PFSK-1 (cell line): Measurements from ENCODE around the gene YTHDF2.

Experiments used
- POLR2AphosphoS5 ChIP-seq: IDR thresholded peaks from 2 replicates; pipeline ENCODE4 v1.6.1; 2012; ENCODE audit warnings: low read depth, mild to moderate bottlenecking, control low read depth, low read length, moderate library complexity
- TAF1 ChIP-seq: IDR thresholded peaks from 2 replicates; pipeline ENCODE4 v1.6.1; 2012; ENCODE audit warnings: low read length, control low read depth, borderline replicate concordance; ENCODE audit not compliant: insufficient read depth
- TF ChIP-seq, protein P1 (sequence below), 2 experiments: IDR thresholded peaks; 2 replicates each; pipeline versions ENCODE4 v1.6.1 to v1.8.0; 2011 to 2012; ENCODE audit warnings: low read depth in 2 of 2, low read length in 2 of 2, control low read depth in 1 of 2, inconsistent platforms in 1 of 2, mild to moderate bottlenecking in 1 of 2, moderate library complexity in 1 of 2; ENCODE audit not compliant: insufficient read depth in 1 of 2

DNA sequence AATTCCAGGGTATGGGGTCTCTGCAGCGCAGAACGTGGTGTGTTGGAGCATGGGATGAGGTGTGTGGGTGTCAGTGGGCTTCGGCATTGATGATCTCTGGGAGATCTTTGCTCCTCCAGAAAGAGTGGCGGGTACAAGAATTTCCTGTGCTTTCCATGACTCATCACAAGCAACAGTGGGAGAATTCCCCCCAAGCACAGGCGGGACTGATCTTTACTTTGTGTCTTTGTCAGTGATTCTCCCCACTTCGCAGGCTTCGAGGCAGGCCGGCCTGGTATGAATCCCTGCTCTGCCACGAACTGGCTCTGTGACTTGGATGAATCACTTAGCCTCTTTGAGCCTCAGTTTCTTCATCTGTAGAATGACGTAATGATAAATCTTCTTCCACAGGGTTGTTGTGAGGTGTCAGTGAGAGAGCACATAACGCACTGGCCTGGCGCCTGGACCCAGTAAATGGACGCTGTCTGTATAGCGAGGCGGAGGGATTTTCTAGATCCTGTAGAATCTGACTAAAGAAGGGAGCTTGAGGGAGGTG, 77.3 kb downstream of the YTHDF2 start:
- no peak for TF ChIP-seq POLR2AphosphoS5
- no peak for TF ChIP-seq TAF1
- TF ChIP-seq, protein P1, sequence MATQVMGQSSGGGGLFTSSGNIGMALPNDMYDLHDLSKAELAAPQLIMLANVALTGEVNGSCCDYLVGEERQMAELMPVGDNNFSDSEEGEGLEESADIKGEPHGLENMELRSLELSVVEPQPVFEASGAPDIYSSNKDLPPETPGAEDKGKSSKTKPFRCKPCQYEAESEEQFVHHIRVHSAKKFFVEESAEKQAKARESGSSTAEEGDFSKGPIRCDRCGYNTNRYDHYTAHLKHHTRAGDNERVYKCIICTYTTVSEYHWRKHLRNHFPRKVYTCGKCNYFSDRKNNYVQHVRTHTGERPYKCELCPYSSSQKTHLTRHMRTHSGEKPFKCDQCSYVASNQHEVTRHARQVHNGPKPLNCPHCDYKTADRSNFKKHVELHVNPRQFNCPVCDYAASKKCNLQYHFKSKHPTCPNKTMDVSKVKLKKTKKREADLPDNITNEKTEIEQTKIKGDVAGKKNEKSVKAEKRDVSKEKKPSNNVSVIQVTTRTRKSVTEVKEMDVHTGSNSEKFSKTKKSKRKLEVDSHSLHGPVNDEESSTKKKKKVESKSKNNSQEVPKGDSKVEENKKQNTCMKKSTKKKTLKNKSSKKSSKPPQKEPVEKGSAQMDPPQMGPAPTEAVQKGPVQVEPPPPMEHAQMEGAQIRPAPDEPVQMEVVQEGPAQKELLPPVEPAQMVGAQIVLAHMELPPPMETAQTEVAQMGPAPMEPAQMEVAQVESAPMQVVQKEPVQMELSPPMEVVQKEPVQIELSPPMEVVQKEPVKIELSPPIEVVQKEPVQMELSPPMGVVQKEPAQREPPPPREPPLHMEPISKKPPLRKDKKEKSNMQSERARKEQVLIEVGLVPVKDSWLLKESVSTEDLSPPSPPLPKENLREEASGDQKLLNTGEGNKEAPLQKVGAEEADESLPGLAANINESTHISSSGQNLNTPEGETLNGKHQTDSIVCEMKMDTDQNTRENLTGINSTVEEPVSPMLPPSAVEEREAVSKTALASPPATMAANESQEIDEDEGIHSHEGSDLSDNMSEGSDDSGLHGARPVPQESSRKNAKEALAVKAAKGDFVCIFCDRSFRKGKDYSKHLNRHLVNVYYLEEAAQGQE (IDR thresholded peaks at IDR 0.05; ENCODE audit: insufficient read depth in 1 of 2, low read depth in 2 of 2, low read length in 2 of 2): no peak
